K562 (cell line): Measurements from ENCODE around the gene UNC5B. TPM values are rescaled to one million over a fixed set of nuclear protein-coding genes. Genes with fewer than 3 reads are reported as not detected.

Experiments
- ATAC-seq: fragments of 200-7000 bp; cut with Tn5 transposase; 3 replicates; pipeline ENCODE4 v1.9.1; 2020; ENCODE audit warnings: moderate library complexity
- BruUV-seq: library from RNA; stranded (reverse); fragments of 400-500 nt; replicated peaks from 2 replicates; lab custom pipeline; 2021; lab: Mats Ljungman, UMichigan
- CTCF ChIA-PET: fragments of 300-600 bp; formaldehyde crosslinking; extraction: SDS; loops from one replicate; lab custom pipeline; 2021; ENCODE audit warnings: low intra/inter-chr PET ratio; lab: Yijun Ruan, JAX
- POLR2A ChIA-PET: fragments of 300-600, 350-650 bp; sonication (Branson Sonifier 250); formaldehyde crosslinking; extraction: SDS; loops from one replicate; lab custom pipeline; 2021; ENCODE audit warnings: antibody characterized with exemption, inconsistent platforms; lab: Yijun Ruan, JAX
- DNase-seq, 4 experiments: peaks; one replicate each; pipeline versions ENCODE4 v3.0.0 to v3.0.0-alpha.2; 2011 to 2018; ENCODE audit warnings: low spot score in 3 of 4, mixed read lengths in 3 of 4; ENCODE audit errors: extremely low read depth in 1 of 4
- FAIRE-seq: peaks from 2 replicates; lab custom pipeline; 2011; peaks lifted over from hg19 to GRCh38; lab: Jason Lieb, UNC
- H2AFZ ChIP-seq: 2 replicates; pipeline ENCODE4 v1.6.0; 2011; ENCODE audit warnings: low read depth, low read length, control low read depth, inconsistent platforms
- H3K27ac ChIP-seq: fragments of 200-600 bp; 3 replicates; pipeline ENCODE4 v1.8.0; 2011; ENCODE audit warnings: low read depth, mild to moderate bottlenecking, control low read depth, inconsistent platforms, low read length, moderate library complexity, mixed read lengths; ENCODE audit errors: extremely low read depth
- H3K27me3 ChIP-seq, 2 experiments: fragments of 300-600 bp in 1 of 2; 2 replicates in 1 of 2; 3 replicates in 1 of 2; pipeline versions ENCODE4 v1.6.0 to v1.8.0; 2011; ENCODE audit warnings: inconsistent platforms in 2 of 2, low read length in 2 of 2, mild to moderate bottlenecking in 1 of 2, mixed read lengths in 1 of 2, moderate library complexity in 1 of 2; ENCODE audit not compliant: control insufficient read depth in 2 of 2, insufficient read depth in 2 of 2
- H3K36me3 ChIP-seq: fragments of 300-600 bp; 3 replicates; pipeline ENCODE4 v1.8.0; 2011; ENCODE audit warnings: mild to moderate bottlenecking, low read length, inconsistent platforms; ENCODE audit not compliant: control insufficient read depth, insufficient read depth
- H3K4me1 ChIP-seq, 2 experiments: fragments of 200-600 bp in 1 of 2; replicated peaks in 1 of 2; 2 replicates in 1 of 2; 3 replicates in 1 of 2; pipeline versions ENCODE4 v1.5.1 to v1.8.0; 2011; ENCODE audit warnings: inconsistent platforms in 2 of 2, low read length in 2 of 2, mild to moderate bottlenecking in 1 of 2, mixed read lengths in 1 of 2, moderate library complexity in 1 of 2; ENCODE audit not compliant: control insufficient read depth in 2 of 2, insufficient read depth in 2 of 2
- H3K4me2 ChIP-seq: 2 replicates; pipeline ENCODE4 v1.6.1; 2011; ENCODE audit warnings: low read length, control low read depth, inconsistent platforms, mixed read lengths; ENCODE audit not compliant: insufficient read depth
- H3K4me3 ChIP-seq: fragments of 200-600 bp; sonication (generic), shearing (Covaris generic); 2 replicates; pipeline ENCODE4 v1.5.1; 2016; ENCODE audit warnings: control low read depth, inconsistent platforms
- H3K79me2 ChIP-seq: fragments of 200-600 bp; 3 replicates; pipeline ENCODE4 v1.8.0; 2011; ENCODE audit warnings: low read length, inconsistent platforms; ENCODE audit not compliant: control insufficient read depth, insufficient read depth
- H3K9ac ChIP-seq, 2 experiments: 2 replicates each; pipeline versions ENCODE4 v1.6.0 to v1.6.1; 2011; ENCODE audit warnings: low read depth in 2 of 2, low read length in 2 of 2, control low read depth in 1 of 2, inconsistent platforms in 1 of 2, mild to moderate bottlenecking in 1 of 2, mixed read lengths in 1 of 2; ENCODE audit not compliant: insufficient read depth in 1 of 2
- H3K9me1 ChIP-seq: one replicate; pipeline ENCODE4 v1.6.0; 2011; ENCODE audit warnings: inconsistent platforms, mild to moderate bottlenecking, low read length, moderate library complexity; ENCODE audit not compliant: control insufficient read depth, insufficient read depth
- H3K9me3 ChIP-seq: replicated peaks from 2 replicates; pipeline ENCODE4 v1.5.1; 2011; ENCODE audit warnings: low read depth, low read length, inconsistent platforms; ENCODE audit not compliant: control insufficient read depth, insufficient read depth
- H4K20me1 ChIP-seq: replicated peaks from 2 replicates; pipeline ENCODE4 v1.6.1; 2011; ENCODE audit warnings: low read length, inconsistent platforms, mixed read lengths; ENCODE audit not compliant: control insufficient read depth, insufficient read depth
- GABPB1 ChIP-seq: sonication (generic); formaldehyde crosslinking; IDR thresholded peaks from 2 replicates; pipeline ENCODE4 v1.8.0; 2022; ENCODE audit warnings: mild to moderate bottlenecking, missing genetic modification reagents
- SIX5 ChIP-seq, 2 experiments: IDR thresholded peaks; 2 replicates each; pipeline ENCODE4 v1.6.1; 2011; ENCODE audit warnings: low read length in 2 of 2, borderline replicate concordance in 1 of 2, low read depth in 1 of 2, mild to moderate bottlenecking in 1 of 2, moderate library complexity in 1 of 2; ENCODE audit not compliant: insufficient read depth in 1 of 2
- SMAD2 ChIP-seq: fragments of 150-350 bp; IDR thresholded peaks from 2 replicates; pipeline ENCODE4 v1.6.1; 2014; ENCODE audit warnings: low read depth, mild to moderate bottlenecking, low read length
- WGBS: fragments of 100-300 bp; shearing (Covaris generic); methylation state at CpG from one replicate; pipeline ENCODE4 v1.1.6; 2016; ENCODE audit warnings: low coverage, mixed read lengths; ENCODE audit not compliant: insufficient coverage; ENCODE audit errors: missing lambda C conversion rate; 5-methylcytosine and 5-hydroxymethylcytosine counted together
- in situ Hi-C: fragments of 300-500 bp; cut with MboI; formaldehyde crosslinking; loops from 4 replicates; pipeline ENCODE4 v1.15.0; 2018; ENCODE audit warnings: inconsistent platforms, mixed read lengths
- intact Hi-C: fragments of 100-400 bp; cut with micrococcal nuclease; formaldehyde crosslinking; loops from 2 replicates; pipeline ENCODE4 v1.14.2; 2022
- polyA plus RNA-seq, 8 experiments: library from polyadenylated mRNA; depleted of rRNA in 4 of 8; stranded (reverse) in 5 of 8; unstranded in 3 of 8; fragments of >200 nt; fragmentation: Nextera tagmentation in 2 of 8; fragmentation: Illumina TruSeq in 1 of 8; extraction: Ambion mirVana in 2 of 8; extraction: Trizol in 1 of 8; gene quantifications; 2 replicates each; pipeline versions ENCODE4 v1.2.1 to v1.2.3, GENCODE V29; 2011 to 2014; ENCODE audit warnings: inconsistent platforms in 1 of 8, missing spikeins in 1 of 8
- total RNA-seq, 7 experiments: library from RNA; depleted of rRNA in 6 of 7; stranded (reverse); fragments of >200 nt in 6 of 7; fragmentation: Illumina TruSeq in 2 of 7; extraction: Trizol in 2 of 7; gene quantifications; 2 replicates each; pipeline versions ENCODE4 v1.2.1 to v1.2.3, GENCODE V29; 2011 to 2021; ENCODE audit warnings: low replicate concordance in 1 of 7
- TF ChIP-seq, protein P1 (sequence below), 2 experiments: fragments of 450-650 bp; IDR thresholded peaks; 2 replicates each; pipeline ENCODE4 v1.6.1; 2018; ENCODE audit warnings: mild to moderate bottlenecking in 2 of 2, low read depth in 1 of 2; ENCODE audit not compliant: partially characterized antibody in 2 of 2

UNC5B gene
- total and polyA plus RNA-seq, 9 of the 15 experiments (the other 6 are each of a cell fraction or from before 2014, with no cell fraction given) = 0.10 to 8.4 (median 2.1) TPM

DNA sequence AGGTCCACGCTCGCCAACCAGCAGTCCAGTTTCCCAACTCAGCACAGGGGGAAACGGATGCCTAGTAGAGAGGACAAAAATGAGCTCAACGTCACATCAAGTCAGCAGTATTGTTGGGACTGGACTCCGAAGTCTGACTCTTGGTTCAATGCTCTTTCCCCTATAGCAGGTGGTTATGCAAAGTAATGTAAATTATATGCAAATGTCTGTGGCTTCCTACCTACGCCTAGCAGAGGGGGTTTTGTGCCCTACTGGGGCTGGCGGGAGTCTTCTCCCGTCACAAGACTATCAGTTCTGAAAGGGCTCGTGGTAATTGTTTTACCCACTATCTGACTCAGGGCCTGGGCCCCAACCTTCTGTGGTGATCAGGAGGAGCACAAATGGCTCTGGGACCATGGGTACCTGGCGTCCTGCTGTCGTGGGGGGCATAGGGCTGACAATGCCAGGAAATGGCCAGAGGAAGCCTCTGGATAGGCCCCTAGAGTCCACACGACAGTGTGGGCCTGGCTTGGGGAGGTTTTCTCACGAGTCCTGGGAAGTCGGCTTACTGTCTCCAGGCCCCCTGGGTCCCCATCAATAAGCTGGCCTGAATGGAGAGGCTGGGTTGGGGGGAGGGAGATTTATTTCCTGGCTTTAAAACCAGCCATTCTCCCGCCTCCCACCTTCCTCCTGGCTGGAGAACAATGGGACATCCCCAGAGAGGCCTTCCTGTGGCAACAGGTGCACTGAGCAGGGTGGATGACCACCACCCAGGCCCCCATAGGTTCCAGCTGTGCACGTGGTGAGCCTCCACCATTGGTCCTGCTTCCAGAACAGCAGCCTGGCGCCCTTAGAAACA lies 41.8 kb downstream of the UNC5B start:
- no peak overlapping the region for H3K9ac ChIP-seq
- peaks cover 7 to 10% of the 10 kb centered on the region in 2 experiments; a peak in 4 of 5 replicates for H3K4me1 ChIP-seq
- FAIRE-seq (no peak), ATAC-seq (no peak), DNase-seq (no peak)
- 54% methylated on average over 17 of the region's 17 CpGs for WGBS
- no peak overlapping the region for H3K4me3 ChIP-seq
- no peak overlapping the region for H3K27ac ChIP-seq
- POLR2A ChIA-PET = interaction anchor here (0.6 to 1.7 kb wide), 3 partner anchors 9 to 529 kb away, joined by 3 to 4 read pairs (median 3); no protein-coding TSS in a partner anchor
- no TSS peak for BruUV-seq
- no peak overlapping the region for H2AFZ ChIP-seq
- H4K20me1 ChIP-seq = peaks cover 3% of the 10 kb centered on the region; the same call in 1 of the 2 replicates
- no peak overlapping the region for H3K4me2 ChIP-seq
- H3K9me3 ChIP-seq = no peaks in the 10 kb centered on the region
- intact Hi-C loops (no loop called here), in situ Hi-C loops (no loop called here)
- no peaks in the 10 kb centered on the region for H3K79me2 ChIP-seq
- peaks cover 0 to 33% of the 10 kb centered on the region in 2 experiments; a peak in 2 of 5 replicates for H3K27me3 ChIP-seq
- no peaks in the 10 kb centered on the region for H3K9me1 ChIP-seq
- CTCF ChIA-PET = no interaction called here
- no peaks in the 10 kb centered on the region for H3K36me3 ChIP-seq
- TF ChIP-seq GABPB1 (CRISPR knock-in tag) = no peak
- no peak for TF ChIP-seq SMAD2
- TF ChIP-seq, protein P1, sequence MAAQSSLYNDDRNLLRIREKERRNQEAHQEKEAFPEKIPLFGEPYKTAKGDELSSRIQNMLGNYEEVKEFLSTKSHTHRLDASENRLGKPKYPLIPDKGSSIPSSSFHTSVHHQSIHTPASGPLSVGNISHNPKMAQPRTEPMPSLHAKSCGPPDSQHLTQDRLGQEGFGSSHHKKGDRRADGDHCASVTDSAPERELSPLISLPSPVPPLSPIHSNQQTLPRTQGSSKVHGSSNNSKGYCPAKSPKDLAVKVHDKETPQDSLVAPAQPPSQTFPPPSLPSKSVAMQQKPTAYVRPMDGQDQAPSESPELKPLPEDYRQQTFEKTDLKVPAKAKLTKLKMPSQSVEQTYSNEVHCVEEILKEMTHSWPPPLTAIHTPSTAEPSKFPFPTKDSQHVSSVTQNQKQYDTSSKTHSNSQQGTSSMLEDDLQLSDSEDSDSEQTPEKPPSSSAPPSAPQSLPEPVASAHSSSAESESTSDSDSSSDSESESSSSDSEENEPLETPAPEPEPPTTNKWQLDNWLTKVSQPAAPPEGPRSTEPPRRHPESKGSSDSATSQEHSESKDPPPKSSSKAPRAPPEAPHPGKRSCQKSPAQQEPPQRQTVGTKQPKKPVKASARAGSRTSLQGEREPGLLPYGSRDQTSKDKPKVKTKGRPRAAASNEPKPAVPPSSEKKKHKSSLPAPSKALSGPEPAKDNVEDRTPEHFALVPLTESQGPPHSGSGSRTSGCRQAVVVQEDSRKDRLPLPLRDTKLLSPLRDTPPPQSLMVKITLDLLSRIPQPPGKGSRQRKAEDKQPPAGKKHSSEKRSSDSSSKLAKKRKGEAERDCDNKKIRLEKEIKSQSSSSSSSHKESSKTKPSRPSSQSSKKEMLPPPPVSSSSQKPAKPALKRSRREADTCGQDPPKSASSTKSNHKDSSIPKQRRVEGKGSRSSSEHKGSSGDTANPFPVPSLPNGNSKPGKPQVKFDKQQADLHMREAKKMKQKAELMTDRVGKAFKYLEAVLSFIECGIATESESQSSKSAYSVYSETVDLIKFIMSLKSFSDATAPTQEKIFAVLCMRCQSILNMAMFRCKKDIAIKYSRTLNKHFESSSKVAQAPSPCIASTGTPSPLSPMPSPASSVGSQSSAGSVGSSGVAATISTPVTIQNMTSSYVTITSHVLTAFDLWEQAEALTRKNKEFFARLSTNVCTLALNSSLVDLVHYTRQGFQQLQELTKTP (IDR thresholded peaks at IDR 0.05; ENCODE audit: low read depth in 1 of 2, partially characterized antibody in 2 of 2) = no peak
- TF ChIP-seq SIX5 (IDR thresholded peaks at IDR 0.05; ENCODE audit: borderline replicate concordance in 1 of 2, insufficient read depth in 1 of 2, low read depth in 1 of 2, low read length in 2 of 2) = no peak
